Vagina (tissue), 2 donors: ENCODE measurements around the gene BTBD6.

Experiments used
- CTCF ChIP-seq, 3 experiments: fragments of 450-650 bp in 2 of 3; fragments of 200-600 bp in 1 of 3; sonication (generic) in 1 of 3; IDR thresholded peaks; one replicate each; pipeline ENCODE4 v1.5.1; 2017 to 2019; ENCODE audit warnings: antibody characterized with exemption in 3 of 3, mild to moderate bottlenecking in 2 of 3, moderate library complexity in 2 of 3
- POLR2A ChIP-seq, 2 donors: fragments of 450-650 bp; IDR thresholded peaks; one replicate each; pipeline ENCODE4 v1.6.1; 2017; ENCODE audit warnings: antibody characterized with exemption in 2 of 2, mild to moderate bottlenecking in 2 of 2, moderate library complexity in 2 of 2
- POLR2AphosphoS5 ChIP-seq, 2 donors: sonication (generic); formaldehyde crosslinking; IDR thresholded peaks; one replicate each; pipeline ENCODE4 v1.9.0; 2017; ENCODE audit warnings: antibody characterized with exemption in 2 of 2, mild to moderate bottlenecking in 2 of 2, low read depth in 1 of 2; ENCODE audit not compliant: insufficient read depth in 1 of 2

DNA sequence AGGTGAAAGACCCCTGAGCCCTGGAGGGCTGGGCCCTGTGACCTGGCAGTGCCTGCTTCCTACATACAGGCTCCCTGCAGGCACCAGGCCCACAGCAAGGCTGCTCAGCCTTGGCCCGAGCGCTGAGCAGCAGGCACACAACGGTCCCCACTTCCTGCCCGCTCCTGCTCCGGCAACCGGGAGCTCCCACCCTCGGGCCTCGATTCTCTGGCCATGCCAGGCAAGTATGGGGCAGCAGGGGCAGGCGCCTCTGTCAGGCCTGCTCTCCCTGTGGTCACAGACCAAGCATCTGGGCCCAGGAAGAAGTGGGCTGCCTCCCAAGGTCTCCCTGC lies 36.6 kb upstream of the BTBD6 start:
- TF ChIP-seq CTCF (IDR thresholded peaks at IDR 0.05) (no peak), POLR2A (IDR thresholded peaks at IDR 0.05) (no peak), POLR2AphosphoS5 (IDR thresholded peaks at IDR 0.05; ENCODE audit: insufficient read depth in 1 of 2, low read depth in 1 of 2) (no peak)
